IMR-90 (cell line): ENCODE results near the gene COQ10A. TPM values are rescaled to one million over a fixed set of nuclear protein-coding genes. Genes with fewer than 3 reads are reported as not detected.
A peak's percentile ranks its signal among the peaks of the same experiment; 100 is the strongest.

Experiments
- ATAC-seq: fragments of 200-7000 bp; cut with Tn5 transposase; 2 replicates; pipeline ENCODE4 v1.9.1; 2020; ENCODE audit warnings: low read depth, mild to moderate bottlenecking, moderate library complexity
- BruUV-seq: library from RNA; stranded (reverse); fragments of 400-500 nt; replicated peaks from 2 replicates; lab custom pipeline; 2021; lab: Mats Ljungman, UMichigan
- CTCF ChIA-PET: fragments of 300-600 bp; formaldehyde crosslinking; extraction: SDS; loops from one replicate; lab custom pipeline; 2021; ENCODE audit warnings: antibody characterized with exemption; lab: Yijun Ruan, JAX
- POLR2A ChIA-PET: fragments of 300-600 bp; sonication (Branson Sonifier 250); formaldehyde crosslinking; loops from one replicate; lab custom pipeline; 2022; ENCODE audit warnings: antibody characterized with exemption; ENCODE audit not compliant: unreplicated experiment; lab: Charles Lee
- DNase-seq: peaks from one replicate; pipeline ENCODE4 v3.0.0; 2013
- H2AFZ ChIP-seq: replicated peaks from 2 replicates; pipeline ENCODE3; 2013; ENCODE audit warnings: low read length, mild to moderate bottlenecking; ENCODE audit not compliant: poor library complexity
- H2AK5ac ChIP-seq: 2 replicates; pipeline ENCODE4 v1.6.1; 2013; ENCODE audit warnings: low read depth, low read length, inconsistent platforms
- H2AK9ac ChIP-seq: replicated peaks from 2 replicates; pipeline ENCODE3; 2013; ENCODE audit warnings: mild to moderate bottlenecking, low read depth, low read length, moderate library complexity; ENCODE audit not compliant: poor library complexity
- H2BK120ac ChIP-seq: 2 replicates; pipeline ENCODE4 v1.6.1; 2013; ENCODE audit warnings: low read depth, low read length, inconsistent platforms
- H2BK15ac ChIP-seq: 3 replicates; pipeline ENCODE4 v1.6.1; 2013; ENCODE audit warnings: low read depth, low read length, inconsistent platforms
- H2BK20ac ChIP-seq: 2 replicates; pipeline ENCODE4 v1.6.1; 2013; ENCODE audit warnings: low read depth, mild to moderate bottlenecking, inconsistent platforms, low read length, moderate library complexity
- H2BK5ac ChIP-seq: 2 replicates; pipeline ENCODE4 v1.6.1; 2013; ENCODE audit warnings: mild to moderate bottlenecking, low read depth, low read length, inconsistent platforms; ENCODE audit not compliant: poor library complexity, severe bottlenecking
- H3K14ac ChIP-seq: replicated peaks from 2 replicates; pipeline ENCODE4 v1.6.1; 2013; ENCODE audit warnings: low read depth, low read length, inconsistent platforms
- H3K18ac ChIP-seq: 2 replicates; pipeline ENCODE4 v1.6.1; 2013; ENCODE audit warnings: low read depth, low read length, control low read depth
- H3K23ac ChIP-seq: 2 replicates; pipeline ENCODE4 v1.6.1; 2013; ENCODE audit warnings: low read depth, low read length, inconsistent platforms
- H3K27ac ChIP-seq: 2 replicates; pipeline ENCODE4 v1.5.1; 2013; ENCODE audit warnings: mild to moderate bottlenecking, control low read depth, low read length; ENCODE audit not compliant: insufficient read depth
- H3K27me3 ChIP-seq: 2 replicates; pipeline ENCODE4 v1.6.1; 2013; ENCODE audit warnings: low read length; ENCODE audit not compliant: control insufficient read depth, insufficient read depth
- H3K36me3 ChIP-seq: 2 replicates; pipeline ENCODE4 v1.6.1; 2013; ENCODE audit warnings: low read length, mixed read lengths; ENCODE audit not compliant: control insufficient read depth, insufficient read depth
- H3K4ac ChIP-seq: 2 replicates; pipeline ENCODE4 v1.6.1; 2013; ENCODE audit warnings: low read depth, low read length, inconsistent platforms
- H3K4me1 ChIP-seq: 2 replicates; pipeline ENCODE4 v1.6.1; 2013; ENCODE audit warnings: low read length, mixed read lengths; ENCODE audit not compliant: control insufficient read depth, insufficient read depth
- H3K4me2 ChIP-seq: 2 replicates; pipeline ENCODE4 v1.6.1; 2013; ENCODE audit warnings: low read depth, mild to moderate bottlenecking, control low read depth, low read length, moderate library complexity
- H3K4me3 ChIP-seq: 2 replicates; pipeline ENCODE4 v1.5.1; 2013; ENCODE audit warnings: low read depth, mild to moderate bottlenecking, control low read depth, low read length, moderate library complexity; ENCODE audit not compliant: insufficient read depth
- H3K56ac ChIP-seq: 2 replicates; pipeline ENCODE4 v1.6.1; 2013; ENCODE audit warnings: low read length, inconsistent platforms; ENCODE audit not compliant: insufficient read depth; ENCODE audit errors: extremely low read depth
- H3K79me1 ChIP-seq, 2 experiments: 2 replicates each; pipeline ENCODE4 v1.6.1; 2013; ENCODE audit warnings: low read length in 2 of 2, inconsistent platforms in 1 of 2, low read depth in 1 of 2
- H3K9ac ChIP-seq: 2 replicates; pipeline ENCODE4 v1.6.1; 2013; ENCODE audit warnings: low read depth, low read length, control low read depth
- H3K9me1 ChIP-seq: 2 replicates; pipeline ENCODE4 v1.6.1; 2013; ENCODE audit warnings: low read length, inconsistent platforms; ENCODE audit not compliant: insufficient read depth
- H3K9me3 ChIP-seq: 2 replicates; pipeline ENCODE4 v1.6.1; 2013; ENCODE audit warnings: low read length; ENCODE audit not compliant: control insufficient read depth, insufficient read depth
- H4K20me1 ChIP-seq: 2 replicates; pipeline ENCODE4 v1.6.1; 2013; ENCODE audit warnings: low read length, inconsistent platforms; ENCODE audit not compliant: insufficient read depth
- H4K5ac ChIP-seq: 2 replicates; pipeline ENCODE4 v1.6.1; 2013; ENCODE audit warnings: mild to moderate bottlenecking, low read depth, low read length, control low read depth
- H4K8ac ChIP-seq, 2 experiments: 2 replicates each; pipeline ENCODE4 v1.6.1; 2013; ENCODE audit warnings: low read depth in 2 of 2, low read length in 2 of 2, control low read depth in 1 of 2, inconsistent platforms in 1 of 2
- H4K91ac ChIP-seq: 2 replicates; pipeline ENCODE4 v1.6.1; 2013; ENCODE audit warnings: low read depth, low read length, inconsistent platforms; ENCODE audit not compliant: insufficient read depth
- BHLHE40 ChIP-seq: fragments of 150-350 bp; IDR thresholded peaks from 2 replicates; pipeline ENCODE4 v1.6.1; 2016; ENCODE audit warnings: mild to moderate bottlenecking, low read depth, low read length
- CEBPB ChIP-seq: IDR thresholded peaks from 2 replicates; pipeline ENCODE4 v1.6.1; 2012; ENCODE audit warnings: low read depth, low read length, improper control_type of control experiment
- CHD1 ChIP-seq: IDR thresholded peaks from 2 replicates; pipeline ENCODE4 v1.6.1; 2012; ENCODE audit warnings: low read depth, low read length, improper control_type of control experiment
- CTCF ChIP-seq: conservative IDR thresholded peaks from 2 replicates; pipeline ENCODE4 v1.5.1; 2012; ENCODE audit warnings: mild to moderate bottlenecking, low read depth, low read length, improper control_type of control experiment
- ELK1 ChIP-seq: fragments of 150-350 bp; IDR thresholded peaks from 2 replicates; pipeline ENCODE4 v1.6.1; 2016; ENCODE audit warnings: low read depth, mild to moderate bottlenecking, low read length, moderate library complexity, borderline replicate concordance
- FOS ChIP-seq: fragments of 150-350 bp; IDR thresholded peaks from 2 replicates; pipeline ENCODE4 v1.6.1; 2016; ENCODE audit warnings: low read depth, low read length
- MAFK ChIP-seq: IDR thresholded peaks from 2 replicates; pipeline ENCODE4 v1.6.1; 2012; ENCODE audit warnings: low read depth, low read length, improper control_type of control experiment
- MAZ ChIP-seq: IDR thresholded peaks from 2 replicates; pipeline ENCODE4 v1.6.1; 2012; ENCODE audit warnings: low read depth, mild to moderate bottlenecking, low read length, improper control_type of control experiment, moderate library complexity, borderline replicate concordance
- MXI1 ChIP-seq: IDR thresholded peaks from 2 replicates; pipeline ENCODE4 v1.6.1; 2012; ENCODE audit warnings: low read depth, mild to moderate bottlenecking, low read length, moderate library complexity, borderline replicate concordance
- NFE2L2 ChIP-seq: fragments of 150-350 bp; IDR thresholded peaks from 2 replicates; pipeline ENCODE4 v1.6.1; 2016; ENCODE audit warnings: low read depth, mild to moderate bottlenecking, low read length
- POLR2A ChIP-seq: IDR thresholded peaks from 2 replicates; pipeline ENCODE4 v1.6.1; 2012; ENCODE audit warnings: mild to moderate bottlenecking, low read depth, low read length
- RAD21 ChIP-seq: IDR thresholded peaks from 2 replicates; pipeline ENCODE4 v1.6.1; 2012; ENCODE audit warnings: low read length, improper control_type of control experiment
- RCOR1 ChIP-seq: IDR thresholded peaks from 2 replicates; pipeline ENCODE4 v1.6.1; 2012; ENCODE audit warnings: mild to moderate bottlenecking, low read length, improper control_type of control experiment; ENCODE audit not compliant: insufficient replicate concordance
- RFX5 ChIP-seq: IDR thresholded peaks from 2 replicates; pipeline ENCODE4 v1.8.0; 2012; ENCODE audit warnings: low read depth, mild to moderate bottlenecking, low read length, moderate library complexity
- SMC3 ChIP-seq: fragments of 150-350 bp; IDR thresholded peaks from 2 replicates; pipeline ENCODE4 v1.6.1; 2016; ENCODE audit warnings: low read depth, mild to moderate bottlenecking, antibody characterized with exemption, low read length, moderate library complexity
- USF2 ChIP-seq: fragments of 150-350 bp; IDR thresholded peaks from 2 replicates; pipeline ENCODE4 v1.6.1; 2017; ENCODE audit warnings: mild to moderate bottlenecking, antibody characterized with exemption, low read length, low read depth
- WGBS, 2 experiments: methylation state at CpG; one replicate each; pipeline versions ENCODE4 v1.1.5 to v1.1.7; 2013; ENCODE audit warnings: missing lambda C conversion rate in 2 of 2; ENCODE audit not compliant: insufficient read length in 1 of 2; ENCODE audit errors: extremely low coverage in 2 of 2; 5-methylcytosine and 5-hydroxymethylcytosine counted together
- dilution Hi-C: fragments of 300-500 bp; cut with HindIII; formaldehyde crosslinking; loops from one replicate; pipeline ENCODE4 v1.14.3; 2018; ENCODE audit warnings: low sequenced_read_pairs; ENCODE audit not compliant: unreplicated experiment
- in situ Hi-C: fragments of 300-500 bp; cut with MboI; formaldehyde crosslinking; loops from 3 replicates; pipeline ENCODE4 v1.14.3; 2019; ENCODE audit warnings: low sequenced_read_pairs, inconsistent platforms, mixed read lengths
- intact Hi-C: fragments of 100-400 bp; cut with micrococcal nuclease; formaldehyde crosslinking; loops from 2 replicates; pipeline ENCODE4 v1.10.0; 2022
- polyA plus RNA-seq, 3 experiments: library from polyadenylated mRNA; depleted of rRNA; stranded (reverse); fragments of >200 nt; gene quantifications; 2 replicates each; pipeline ENCODE4 v1.2.3, GENCODE V29; 2012; ENCODE audit warnings: low replicate concordance in 1 of 3
- total RNA-seq: library from RNA; depleted of rRNA; stranded (reverse); fragments of >200 nt; gene quantifications from 2 replicates; pipeline ENCODE4 v1.2.3, GENCODE V29; 2012

Gene COQ10A
- total and polyA plus RNA-seq, 2 of the 4 experiments (the other 2 are of a cell fraction) = 4.7 to 10.8 TPM

- Histone ChIP-seq H2BK15ac (no peak overlapping the region), H3K36me3 (peaks cover 8% of the 10 kb centered on the region), H3K4me3 (peak overlapping the region; percentile 85), H3K27ac (no peak overlapping the region), H4K8ac (no peak overlapping the region), H3K4ac (0 out of 2 replicates have a peak overlapping the region, but pooled peaks have one; percentile 19), H3K27me3 (no peaks in the 10 kb centered on the region), H3K23ac (peak overlapping the region; percentile 52; the same call in 1 of the 2 replicates), H2AK5ac (0 out of 2 replicates have a peak overlapping the region, but pooled peaks have one; percentile 7), H2BK5ac (no peak overlapping the region), H3K9me3 (no peaks in the 10 kb centered on the region), H4K5ac (no peak overlapping the region), H3K4me1 (peaks cover 9% of the 10 kb centered on the region; the same call in 1 of the 2 replicates), H2AK9ac (no peak overlapping the region), H2AFZ (no peak overlapping the region), H3K9me1 (peaks cover 11% of the 10 kb centered on the region), H3K79me1 (peaks cover 17 to 66% of the 10 kb centered on the region in 2 experiments), H3K4me2 (peak overlapping the region; percentile 86), H3K14ac (0 out of 2 replicates have a peak overlapping the region, but pooled peaks have one; percentile 42), H3K18ac (no peak overlapping the region), H4K91ac (no peak overlapping the region), H2BK120ac (no peak overlapping the region), H2BK20ac (no peak overlapping the region), H3K9ac (peak overlapping the region; percentile 91; the same call in 1 of the 2 replicates), H3K56ac (no peak overlapping the region), H4K20me1 (peaks cover 12% of the 10 kb centered on the region; the same call in 1 of the 2 replicates)
- intact Hi-C loops = no loop called here
- WGBS, 2 experiments = 91% methylated on average over 4 of the region's 5 CpGs; no CpG with 5 or more reads in 1 of the 2 experiments
- BruUV-seq = no TSS peak
- DNase-seq (no peak), ATAC-seq (no peak)
- ChIA-PET CTCF (interaction anchor here (0.8 kb wide), 1 partner anchor 17 kb away, joined by 4 read pairs; no protein-coding TSS in a partner anchor), POLR2A (no interaction called here)
- in situ Hi-C loops = no loop called here
- dilution Hi-C loops = no loop called here
- TF ChIP-seq RCOR1 (no peak), RAD21 (no peak), MAFK (no peak), CTCF (no peak), RFX5 (no peak), ELK1 (no peak), BHLHE40 (no peak), SMC3 (no peak), MAZ (no peak), CHD1 (no peak), POLR2A (no peak), MXI1 (no peak), CEBPB (no peak), USF2 (no peak), FOS (no peak), NFE2L2 (no peak)
Observed at GRCh38 chr12:56298828-56299227, 32.1 kb downstream of the COQ10A start.
